Peyer's patch (tissue), 4 donors: ENCODE data around the gene ASCC2.

Experiments used
- POLR2A ChIP-seq, 2 donors: fragments of 450-650 bp; IDR thresholded peaks; one replicate each; pipeline ENCODE4 v1.5.1; 2017; ENCODE audit warnings: antibody characterized with exemption in 2 of 2, mild to moderate bottlenecking in 2 of 2, moderate library complexity in 2 of 2
- TF ChIP-seq, protein P1 (sequence below), 6 experiments: fragments of 450-650 bp in 4 of 6; fragments of 200-600 bp in 2 of 6; sonication (generic) in 1 of 6; IDR thresholded peaks; one replicate each; pipeline ENCODE4 v1.5.1; 2017 to 2019; ENCODE audit warnings: antibody characterized with exemption in 6 of 6, mild to moderate bottlenecking in 3 of 6, moderate library complexity in 1 of 6

DNA sequence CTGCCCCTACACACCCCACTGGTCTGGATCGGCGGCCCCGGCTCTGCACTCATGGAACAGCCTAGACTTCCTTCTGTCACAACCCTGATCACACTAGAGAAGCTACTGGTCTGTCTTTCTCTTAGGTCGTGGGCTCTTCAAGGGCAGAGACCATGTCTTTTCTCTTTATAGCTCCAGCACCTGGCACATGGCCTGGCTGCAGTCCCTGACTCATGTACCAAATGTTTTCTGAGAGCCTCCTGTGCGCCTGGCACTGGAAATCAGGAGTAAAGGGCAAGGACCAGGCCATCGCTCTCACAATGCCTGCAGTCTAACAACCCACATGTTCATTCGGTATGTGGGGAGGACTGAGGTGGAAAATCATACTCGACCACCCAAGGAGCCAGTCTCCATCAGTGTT, 7.5 kb downstream of the ASCC2 start:
- TF ChIP-seq, protein P1, sequence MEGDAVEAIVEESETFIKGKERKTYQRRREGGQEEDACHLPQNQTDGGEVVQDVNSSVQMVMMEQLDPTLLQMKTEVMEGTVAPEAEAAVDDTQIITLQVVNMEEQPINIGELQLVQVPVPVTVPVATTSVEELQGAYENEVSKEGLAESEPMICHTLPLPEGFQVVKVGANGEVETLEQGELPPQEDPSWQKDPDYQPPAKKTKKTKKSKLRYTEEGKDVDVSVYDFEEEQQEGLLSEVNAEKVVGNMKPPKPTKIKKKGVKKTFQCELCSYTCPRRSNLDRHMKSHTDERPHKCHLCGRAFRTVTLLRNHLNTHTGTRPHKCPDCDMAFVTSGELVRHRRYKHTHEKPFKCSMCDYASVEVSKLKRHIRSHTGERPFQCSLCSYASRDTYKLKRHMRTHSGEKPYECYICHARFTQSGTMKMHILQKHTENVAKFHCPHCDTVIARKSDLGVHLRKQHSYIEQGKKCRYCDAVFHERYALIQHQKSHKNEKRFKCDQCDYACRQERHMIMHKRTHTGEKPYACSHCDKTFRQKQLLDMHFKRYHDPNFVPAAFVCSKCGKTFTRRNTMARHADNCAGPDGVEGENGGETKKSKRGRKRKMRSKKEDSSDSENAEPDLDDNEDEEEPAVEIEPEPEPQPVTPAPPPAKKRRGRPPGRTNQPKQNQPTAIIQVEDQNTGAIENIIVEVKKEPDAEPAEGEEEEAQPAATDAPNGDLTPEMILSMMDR (IDR thresholded peaks at IDR 0.05) = no peak
- no peak for TF ChIP-seq POLR2A (IDR thresholded peaks at IDR 0.05)
